Ovary (tissue), 10 donors: Measurements from ENCODE around the gene DUSP12. TPM values are rescaled to one million over a fixed set of nuclear protein-coding genes. Genes with fewer than 3 reads are reported as not detected.

Experiments used
- DNase-seq, 5 donors: peaks; one replicate each; pipeline ENCODE4 v3.0.0-alpha.2; 2019 to 2020
- H3K27ac ChIP-seq, 2 donors: fragments of 200-600 bp; one replicate each; pipeline versions ENCODE4 v1.5.1 to v1.8.0; 2019 to 2022
- H3K27me3 ChIP-seq: fragments of 200-600 bp; one replicate; pipeline ENCODE4 v1.8.0; 2022
- H3K36me3 ChIP-seq: fragments of 200-600 bp; sonication (generic); one replicate; pipeline ENCODE4 v1.5.1; 2019
- H3K4me1 ChIP-seq: one replicate; pipeline ENCODE4 v1.8.1; 2013; ENCODE audit warnings: mild to moderate bottlenecking, moderate library complexity; ENCODE audit not compliant: insufficient read depth
- H3K4me3 ChIP-seq: fragments of 200-600 bp; sonication (generic); one replicate; pipeline ENCODE4 v1.5.1; 2017
- H3K9me3 ChIP-seq, 2 donors: fragments of 200-600 bp in 1 of 2; sonication (generic) in 1 of 2; one replicate each; pipeline versions ENCODE4 v1.5.1 to v1.8.1; 2013 to 2019; ENCODE audit warnings: mild to moderate bottlenecking in 1 of 2, moderate library complexity in 1 of 2
- CTCF ChIP-seq, 3 donors: fragments of 450-650 bp in 2 of 3; fragments of 200-600 bp in 1 of 3; IDR thresholded peaks; one replicate each; pipeline versions ENCODE4 v1.5.1 to v1.8.0; 2016 to 2022; ENCODE audit warnings: antibody characterized with exemption in 3 of 3, mild to moderate bottlenecking in 1 of 3
- EP300 ChIP-seq: sonication (generic); formaldehyde crosslinking; IDR thresholded peaks from one replicate; pipeline ENCODE4 v1.6.1; 2017; ENCODE audit warnings: antibody characterized with exemption
- POLR2A ChIP-seq: fragments of 450-650 bp; IDR thresholded peaks from one replicate; pipeline ENCODE4 v1.6.1; 2017; ENCODE audit warnings: antibody characterized with exemption, mild to moderate bottlenecking, moderate library complexity
- WGBS, 3 donors: extraction: QIAGEN DNeasy Blood & Tissue Kit in 1 of 3; methylation state at CpG; one replicate each; pipeline versions ENCODE4 v1.1.5 to v1.1.7; 2013 to 2017; 5-methylcytosine and 5-hydroxymethylcytosine counted together
- intact Hi-C, 4 donors: fragments of 100-400 bp; cut with DNase I; formaldehyde crosslinking; loops; one replicate each; pipeline versions ENCODE4 v1.11.0 to v1.15.1; 2022 to 2023
- long read RNA-seq, 3 donors: library from polyadenylated mRNA in 2 of 3; unstranded in 2 of 3; transcript quantifications; one replicate each; pipeline ENCODE4 v2.0.0 and lab custom pipeline, GENCODE V29; 2021 to 2026
- polyA plus RNA-seq, 2 donors: library from polyadenylated mRNA; stranded (reverse); fragments of 200-250 nt in 1 of 2; fragments of 350-450 nt in 1 of 2; fragmentation: Illumina TruSeq in 1 of 2; extraction: RNeasy Lipid Tissue Mini Kit (QIAGEN cat#74804) in 1 of 2; gene quantifications; one replicate each; pipeline ENCODE4 v1.2.3, GENCODE V29; 2013 to 2014
- total RNA-seq, 7 donors: library from RNA; depleted of rRNA in 2 of 7; stranded (reverse); fragments of >200 nt in 2 of 7; fragmentation: NEBNext Ultra II Directional in 3 of 7; extraction: Animal tissue kit (Norgen Biotek cat#: 25700) in 3 of 7; gene quantifications; one replicate each; pipeline versions ENCODE4 v1.1.0 to v1.2.4, GENCODE V29; 2016 to 2023
- donor health status: DM: no; HTN: no; CAD: no; lungs with moderate emphysema.
- donor health status: DM: no; HTN: no; CAD: no.
- donor health status: Bipolar disorder and iron deficiency.
- donor health status: DM: yes; HTN: yes; CAD: no.
- donor health status: DM: no; HTN: no; CAD: no.
- donor health status: DM: yes; HTN: yes; CAD: no.

The DUSP12 gene, protein sequence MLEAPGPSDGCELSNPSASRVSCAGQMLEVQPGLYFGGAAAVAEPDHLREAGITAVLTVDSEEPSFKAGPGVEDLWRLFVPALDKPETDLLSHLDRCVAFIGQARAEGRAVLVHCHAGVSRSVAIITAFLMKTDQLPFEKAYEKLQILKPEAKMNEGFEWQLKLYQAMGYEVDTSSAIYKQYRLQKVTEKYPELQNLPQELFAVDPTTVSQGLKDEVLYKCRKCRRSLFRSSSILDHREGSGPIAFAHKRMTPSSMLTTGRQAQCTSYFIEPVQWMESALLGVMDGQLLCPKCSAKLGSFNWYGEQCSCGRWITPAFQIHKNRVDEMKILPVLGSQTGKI
- 10 to 100 TPM; 15.0 to 28.9 (median 19.8) TPM for total RNA-seq
- polyA plus RNA-seq = 10 to 100 TPM; 16.9 to 26.4 TPM
- long read RNA-seq, donor 1, transcript DUSP12-201 (6 exons, 1,270 nt) = major isoform, 30 of 59 reads
- long read RNA-seq, donor 1, partial matches to known transcripts = 3 of 59 reads
- long read RNA-seq, donor 1, other reads (novel, unspliced or antisense) = 25 of 59 reads
- long read RNA-seq, donor 2, transcript DUSP12-201 (6 exons, 1,270 nt) = major isoform, 7 of 11 reads
- long read RNA-seq, donor 2, partial matches to known transcripts = 0 of 11 reads
- long read RNA-seq, donor 2, other reads (novel, unspliced or antisense) = 0 of 11 reads
- long read RNA-seq, donor 3, transcript DUSP12-201 (6 exons, 1,270 nt) = major isoform, 11 of 27 reads
- long read RNA-seq, donor 3, partial matches to known transcripts = 0 of 27 reads
- long read RNA-seq, donor 3, other reads (novel, unspliced or antisense) = 15 of 27 reads

DNA sequence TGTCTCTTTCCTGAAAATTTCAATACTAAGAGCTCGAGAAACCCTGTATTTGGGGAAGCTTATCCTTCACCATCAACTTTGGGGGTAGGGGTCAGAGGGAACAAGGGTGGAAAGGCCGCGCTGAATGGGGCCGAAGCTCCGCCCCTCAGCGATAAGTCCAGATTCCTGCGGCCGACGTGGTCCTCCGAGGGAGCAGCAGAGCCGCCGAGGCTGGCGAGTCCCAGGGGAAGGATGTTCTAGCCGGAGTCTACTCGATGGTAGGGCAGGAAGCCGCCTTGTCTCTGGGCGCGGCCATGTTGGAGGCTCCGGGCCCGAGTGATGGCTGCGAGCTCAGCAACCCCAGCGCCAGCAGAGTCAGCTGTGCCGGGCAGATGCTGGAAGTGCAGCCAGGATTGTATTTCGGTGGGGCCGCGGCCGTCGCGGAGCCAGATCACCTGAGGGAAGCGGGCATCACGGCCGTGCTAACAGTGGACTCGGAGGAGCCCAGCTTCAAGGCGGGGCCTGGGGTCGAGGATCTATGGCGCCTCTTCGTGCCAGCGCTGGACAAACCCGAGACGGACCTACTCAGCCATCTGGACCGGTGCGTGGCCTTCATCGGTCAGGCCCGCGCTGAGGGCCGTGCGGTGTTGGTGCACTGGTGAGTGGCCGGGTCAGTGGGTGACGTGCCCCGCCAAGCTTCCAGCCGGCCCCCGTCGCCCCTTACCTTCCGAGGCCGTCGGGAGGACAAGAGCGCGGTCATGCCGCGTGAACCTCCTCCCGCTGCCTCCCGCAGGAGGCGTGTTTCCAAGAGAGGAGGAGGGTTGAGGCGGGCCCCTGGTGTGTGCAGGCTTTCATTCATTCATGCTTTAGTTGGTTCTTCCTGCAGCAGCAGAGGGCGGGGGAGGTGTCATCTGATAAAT is at the start of gene DUSP12:
Gene DUSP12 (plus strand): TSS at position 278 of the 899 bp plus-strand sequence. CDS start 16 bp downstream, at position 294.
- Histone ChIP-seq H3K4me1 (peaks cover 7% of the 10 kb centered on the region), H3K9me3 (no peaks in the 10 kb centered on the region), H3K27ac (peak within 1 kb of the TSS; percentile 42 to 70), H3K4me3 (peak within 1 kb of the TSS; percentile 97), H3K27me3 (no peaks in the 10 kb centered on the region), H3K36me3 (no peaks in the 10 kb centered on the region)
- TF ChIP-seq POLR2A (peak; percentile 26), EP300 (no peak), CTCF (IDR thresholded peaks at IDR 0.05) (no peak)
- intact Hi-C loops = loop anchor here in 1 of 4 donors (10.0 kb wide), 1 partner anchor 265 kb away; no protein-coding TSS in a partner anchor
- peak; percentile 89 to 93 (median 90) for DNase-seq
- 0 to 1% (median 0%) methylated on average over 65 of the region's 65 CpGs for WGBS, 3 donors

DNA sequence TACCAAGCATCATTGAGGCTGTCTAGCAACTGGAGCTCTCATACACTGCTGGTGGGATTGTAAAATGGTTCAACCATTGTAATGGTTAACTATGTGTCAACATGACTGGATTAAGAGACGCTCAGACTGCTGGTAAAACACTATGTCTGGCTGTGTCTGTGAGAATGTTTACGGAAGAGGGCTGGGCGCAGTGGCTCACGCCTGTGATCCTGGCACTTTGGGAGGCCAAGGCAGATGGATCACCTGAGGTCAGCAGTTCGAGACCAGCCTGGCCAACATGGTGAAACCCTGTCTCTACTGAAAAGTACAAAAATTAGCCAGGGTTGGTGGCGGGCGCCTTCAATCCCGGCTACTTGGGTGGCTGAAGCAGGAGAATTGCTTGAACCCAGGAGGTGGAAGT is 47.3 kb upstream of the DUSP12 start:
- intact Hi-C loops = no loop called here
- Histone ChIP-seq H3K4me3 (no peak overlapping the region), H3K4me1 (no peaks in the 10 kb centered on the region), H3K9me3 (no peaks in the 10 kb centered on the region), H3K36me3 (no peaks in the 10 kb centered on the region), H3K27ac (no peak overlapping the region), H3K27me3 (no peaks in the 10 kb centered on the region)
- TF ChIP-seq CTCF (IDR thresholded peaks at IDR 0.05) = no peak
- DNase-seq = no peak
- 68 to 76% (median 71%) methylated on average over 8 of the region's 8 CpGs for WGBS, 3 donors

DNA sequence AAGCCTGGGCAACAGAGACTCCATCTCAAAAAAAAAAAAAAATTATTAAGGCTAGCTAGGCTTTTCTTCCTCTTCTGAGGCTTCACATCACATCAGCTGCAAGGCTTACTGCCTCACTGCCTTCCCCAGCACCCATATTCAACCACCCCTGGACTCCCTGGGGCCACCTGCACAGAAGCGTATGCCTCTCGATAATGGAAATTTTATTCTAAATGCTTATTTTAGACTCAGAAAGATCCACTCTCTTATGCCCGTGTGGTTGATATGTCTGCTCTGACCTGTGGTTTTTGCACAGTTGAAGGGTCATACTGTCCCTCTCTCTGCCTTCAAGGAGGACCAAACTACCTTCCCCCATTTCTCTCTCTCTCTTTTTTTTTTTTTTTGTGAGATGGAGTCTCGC is 44.0 kb upstream of the DUSP12 start:
- Histone ChIP-seq H3K27me3 (no peaks in the 10 kb centered on the region), H3K27ac (no peak overlapping the region), H3K4me3 (no peak overlapping the region), H3K36me3 (no peaks in the 10 kb centered on the region), H3K4me1 (no peaks in the 10 kb centered on the region), H3K9me3 (no peaks in the 10 kb centered on the region)
- WGBS, 3 donors = 70 to 87% (median 71%) methylated on average over 4 of the region's 4 CpGs
- no peak for DNase-seq
- intact Hi-C loops = no loop called here
- TF ChIP-seq EP300 (no peak), CTCF (IDR thresholded peaks at IDR 0.05) (no peak), POLR2A (no peak)

DNA sequence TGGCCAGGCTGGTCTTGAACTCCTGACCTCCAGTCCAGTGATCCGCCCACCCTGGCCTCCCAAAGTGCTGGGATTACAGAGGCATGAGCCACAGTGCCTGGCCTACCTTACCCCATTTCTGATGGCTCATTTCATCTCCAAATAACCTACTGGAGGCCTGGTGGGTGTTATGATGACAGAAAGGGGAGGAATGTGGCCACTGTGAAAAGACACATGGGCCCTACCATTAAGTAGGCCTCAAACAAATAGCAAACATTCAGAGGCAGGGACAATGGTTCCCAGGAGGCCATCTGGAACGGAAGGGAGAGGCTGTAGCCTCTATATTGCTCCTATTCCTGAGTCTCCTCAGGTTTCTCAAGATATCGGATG is 43.5 kb upstream of the DUSP12 start:
- Histone ChIP-seq H3K27ac (no peak overlapping the region), H3K4me1 (no peaks in the 10 kb centered on the region), H3K36me3 (no peaks in the 10 kb centered on the region), H3K27me3 (no peaks in the 10 kb centered on the region), H3K4me3 (no peak overlapping the region), H3K9me3 (no peaks in the 10 kb centered on the region)
- no peak for TF ChIP-seq POLR2A
- no peak for TF ChIP-seq CTCF (IDR thresholded peaks at IDR 0.05)
- TF ChIP-seq EP300 = no peak
- 73 to 84% (median 80%) methylated on average over 3 of the region's 3 CpGs for WGBS, 3 donors
- intact Hi-C loops = no loop called here
- no peak for DNase-seq
